ENCODE measurements around the gene PRKCG.

- TF ChIP-seq CTCF (IDR thresholded peaks at IDR 0.05 in 4 of 5, conservative IDR thresholded peaks at IDR 0.05 in 1 of 5) = no peak
- TF ChIP-seq POLR2A (IDR thresholded peaks at IDR 0.05) = no peak
Observed at GRCh38 chr19:53947624-53948023, 65.6 kb downstream of the PRKCG start.
